ENCODE data around the gene CLRN1. TPM values are rescaled to one million over a fixed set of nuclear protein-coding genes. Genes with fewer than 3 reads are reported as not detected.

CLRN1 gene
- total RNA-seq, 1 donor from 2014 or later: not detected

Other genes starting within 250 kb of the CLRN1 start
- gene SIAH2, start 209.6 kb downstream of the CLRN1 start, total RNA-seq: 29.3 TPM
- not detected for gene MINDY4B, start 67.3 kb downstream of the CLRN1 start, total RNA-seq
- gene MED12L, start 112.9 kb upstream of the CLRN1 start, total RNA-seq: 6.1 TPM
- not detected for gene GPR171, start 230.5 kb upstream of the CLRN1 start, total RNA-seq